Heart right ventricle (tissue), 16 donors: ENCODE data around the gene FPGS. TPM values are rescaled to one million over a fixed set of nuclear protein-coding genes. Genes with fewer than 3 reads are reported as not detected.

Experiments used
- ATAC-seq, 8 donors: fragments of 200-7000 bp; cut with Tn5 transposase; one replicate each; pipeline ENCODE4 v1.9.1; 2020; ENCODE audit warnings: mild to moderate bottlenecking in 8 of 8, moderate library complexity in 8 of 8, moderate number of reproducible peaks in 1 of 8
- DNase-seq, 2 donors: peaks; one replicate each; pipeline ENCODE4 v3.0.0-alpha.2; 2020
- H3K27ac ChIP-seq, 10 donors: fragments of 200-600 bp; sonication (generic) in 2 of 10; one replicate each; pipeline versions ENCODE4 v1.5.0 to v1.8.0; 2020 to 2022; ENCODE audit warnings: mild to moderate bottlenecking in 3 of 10
- H3K27me3 ChIP-seq, 7 donors: fragments of 200-600 bp; one replicate each; pipeline ENCODE4 v1.8.0; 2021 to 2022; ENCODE audit warnings: mild to moderate bottlenecking in 2 of 7
- H3K36me3 ChIP-seq, 9 donors: fragments of 200-600 bp; sonication (generic) in 1 of 9; one replicate each; pipeline versions ENCODE4 v1.5.0 to v1.8.0; 2020 to 2022; ENCODE audit warnings: mild to moderate bottlenecking in 2 of 9
- H3K4me1 ChIP-seq, 9 donors: fragments of 200-600 bp; sonication (generic) in 1 of 9; one replicate each; pipeline versions ENCODE4 v1.5.0 to v1.8.0; 2020 to 2022; ENCODE audit warnings: mild to moderate bottlenecking in 4 of 9
- H3K4me3 ChIP-seq, 10 donors: fragments of 200-600 bp; sonication (generic) in 2 of 10; one replicate each; pipeline versions ENCODE4 v1.5.0 to v1.8.0; 2020 to 2022; ENCODE audit warnings: mild to moderate bottlenecking in 7 of 10, moderate library complexity in 2 of 10
- H3K9me3 ChIP-seq, 11 donors: fragments of 200-600 bp in 10 of 11; sonication (generic) in 2 of 11; one replicate each; pipeline versions ENCODE4 v1.5.0 to v1.8.0; 2013 to 2022; ENCODE audit warnings: mild to moderate bottlenecking in 2 of 11, control low read depth in 1 of 11, moderate library complexity in 1 of 11
- WGBS, 2 donors: extraction: QIAGEN DNeasy Blood & Tissue Kit; methylation state at CpG; one replicate each; pipeline ENCODE4 v1.1.7; 2013; ENCODE audit warnings: inconsistent platforms in 1 of 2; 5-methylcytosine and 5-hydroxymethylcytosine counted together
- intact Hi-C, 10 donors: fragments of 100-400 bp; cut with DNase I; formaldehyde crosslinking; loops; one replicate each; pipeline versions ENCODE4 v1.11.1 to v1.14.2; 2022
- polyA plus RNA-seq, 2 donors: library from polyadenylated mRNA; stranded (reverse); fragments of 200-250 nt; gene quantifications; one replicate each; pipeline ENCODE4 v1.2.3, GENCODE V29; 2013
- total RNA-seq, 10 donors: library from RNA; stranded (reverse); fragmentation: NEBNext Ultra II Directional in 3 of 10; extraction: Animal tissue kit (Norgen Biotek cat#: 25700) in 3 of 10; gene quantifications; one replicate each; pipeline versions ENCODE4 v1.2.1 to v1.2.4, GENCODE V29; 2021 to 2023
- TF ChIP-seq, protein P1 (sequence below), 9 donors: fragments of 200-600 bp; sonication (generic) in 2 of 9; IDR thresholded peaks; one replicate each; pipeline versions ENCODE4 v1.5.0 to v1.8.0; 2021 to 2022; ENCODE audit warnings: antibody characterized with exemption in 9 of 9, mild to moderate bottlenecking in 5 of 9, moderate library complexity in 1 of 9
- donor health status: Arrhythmogenic right ventricular cardiomyopathy.
- donor health status: ischemic (EF 13 %, LVEDD 7.1; RV severe dilation, severe dysfunction).
- donor health status: healthy with polysubstance abuse.
- donor health status: DM: no; HTN: yes; CAD: no.
- donor health status: DM: no; HTN: no; CAD: no.
- donor health status: ischemic (EF 25% LVEDD 6.9; RV normal size, moderate dysfunction).
- donor health status: ischemic (EF 25% LVEDD 5.7; RV mildly dilated, moderate dysfunction).
- donor health status: healthy.
- donor health status: DM: yes; HTN: yes; CAD: no.
- donor health status: Ischemic cardiomyopathy.
- donor health status: ischemic (EF 35%, LVEDD 5.7; RV mildly dilated, moderate dysfunction).
- donor health status: nonischemic (EF 11% LVEDD 7.7; RV severe dilation, severe dysfunction).
- donor health status: DM: yes; HTN: yes; CAD: no.
- donor health status: PGD.
- donor health status: ischemic (EF 29% LVEDD 5.4; RV normal size, mild dysfunction).
- donor health status: nonischemic (EF 23%, LVEDD 6.1; RV moderate dilation, normal function).

FPGS gene
- total and polyA plus RNA-seq, 12 donors = 40.2 to 58.5 (median 46.0) TPM

DNA sequence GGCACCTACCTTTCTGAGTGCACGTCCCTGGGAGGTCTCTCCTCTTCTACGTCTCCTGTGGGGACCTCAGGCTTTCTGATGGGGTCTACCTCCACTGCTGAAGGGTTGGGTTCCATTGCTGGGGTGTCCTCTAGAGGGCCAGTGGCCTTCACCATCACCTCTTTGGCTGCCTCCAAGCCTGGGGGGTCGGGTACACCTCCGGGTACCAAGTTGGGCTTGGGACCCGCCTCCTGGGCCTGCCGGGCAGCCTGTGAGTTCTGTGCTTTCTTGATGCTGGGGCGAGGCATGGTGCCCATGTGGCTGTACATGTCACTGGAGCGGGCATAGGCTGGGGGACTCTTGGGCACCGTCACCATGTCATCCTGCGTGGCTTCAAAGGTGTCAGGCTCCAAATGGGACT, 28.7 kb upstream of the FPGS start:
- peaks cover 3 to 59% (median 23%) of the 10 kb centered on the region in 9 donors for H3K4me1 ChIP-seq
- no peak for ATAC-seq
- H3K27ac ChIP-seq = no peak overlapping the region
- H3K36me3 ChIP-seq = peaks cover 0 to 18% (median 0%) of the 10 kb centered on the region in 9 donors
- 92 to 93% methylated on average over 10 of the region's 10 CpGs for WGBS, 2 donors
- no peaks in the 10 kb centered on the region for H3K9me3 ChIP-seq
- intact Hi-C loops = no loop called here
- DNase-seq = no peak
- TF ChIP-seq, protein P1, sequence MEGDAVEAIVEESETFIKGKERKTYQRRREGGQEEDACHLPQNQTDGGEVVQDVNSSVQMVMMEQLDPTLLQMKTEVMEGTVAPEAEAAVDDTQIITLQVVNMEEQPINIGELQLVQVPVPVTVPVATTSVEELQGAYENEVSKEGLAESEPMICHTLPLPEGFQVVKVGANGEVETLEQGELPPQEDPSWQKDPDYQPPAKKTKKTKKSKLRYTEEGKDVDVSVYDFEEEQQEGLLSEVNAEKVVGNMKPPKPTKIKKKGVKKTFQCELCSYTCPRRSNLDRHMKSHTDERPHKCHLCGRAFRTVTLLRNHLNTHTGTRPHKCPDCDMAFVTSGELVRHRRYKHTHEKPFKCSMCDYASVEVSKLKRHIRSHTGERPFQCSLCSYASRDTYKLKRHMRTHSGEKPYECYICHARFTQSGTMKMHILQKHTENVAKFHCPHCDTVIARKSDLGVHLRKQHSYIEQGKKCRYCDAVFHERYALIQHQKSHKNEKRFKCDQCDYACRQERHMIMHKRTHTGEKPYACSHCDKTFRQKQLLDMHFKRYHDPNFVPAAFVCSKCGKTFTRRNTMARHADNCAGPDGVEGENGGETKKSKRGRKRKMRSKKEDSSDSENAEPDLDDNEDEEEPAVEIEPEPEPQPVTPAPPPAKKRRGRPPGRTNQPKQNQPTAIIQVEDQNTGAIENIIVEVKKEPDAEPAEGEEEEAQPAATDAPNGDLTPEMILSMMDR (IDR thresholded peaks at IDR 0.05) = no peak
- H3K27me3 ChIP-seq = no peaks in the 10 kb centered on the region
- H3K4me3 ChIP-seq = no peak overlapping the region

DNA sequence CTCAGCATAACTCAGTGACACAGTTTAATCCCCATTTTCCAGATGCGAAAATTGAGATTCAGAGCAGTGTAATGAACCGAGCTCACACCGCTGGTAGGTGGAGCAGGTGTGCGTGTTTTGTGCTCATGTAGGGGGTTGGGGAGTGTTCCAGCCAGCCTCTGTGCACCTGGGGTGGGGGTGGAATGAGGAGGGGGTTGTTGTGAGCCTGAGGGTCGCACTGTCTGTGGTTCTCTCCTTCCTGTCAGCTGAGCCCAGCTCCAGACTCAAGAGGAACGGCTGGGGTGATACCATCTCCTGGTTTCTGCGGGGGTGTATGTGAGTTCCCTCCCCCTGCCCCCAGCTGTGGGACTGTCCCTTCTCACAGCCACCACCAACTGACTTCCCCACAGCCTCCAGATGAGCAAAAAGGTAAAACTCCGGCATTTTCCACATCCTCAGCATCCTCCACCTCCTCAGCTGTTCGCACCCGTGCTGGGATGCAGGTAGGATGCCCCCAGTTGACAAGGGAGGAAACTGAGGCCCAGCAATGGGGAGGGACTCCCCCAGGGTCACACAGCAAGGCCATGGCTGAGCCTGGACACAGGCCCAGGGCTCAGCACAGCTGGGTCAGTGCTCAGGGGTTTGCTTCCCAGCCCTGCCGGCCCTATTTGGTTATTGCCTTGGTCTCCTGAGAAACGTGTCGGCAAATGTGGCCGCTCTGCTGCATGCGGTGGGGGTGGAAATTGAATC, 26.3 kb upstream of the FPGS start:
- 63 to 68% methylated on average over 15 of the region's 15 CpGs for WGBS, 2 donors
- intact Hi-C loops = no loop called here
- peak in 3 of 8 donors; percentile 16 to 30 (median 23) for ATAC-seq
- DNase-seq = no peak
- H3K27ac ChIP-seq = peak overlapping the region in 6 of 10 donors; percentile 10 to 98 (median 66)
- H3K9me3 ChIP-seq = no peaks in the 10 kb centered on the region
- peaks cover 0 to 18% (median 0%) of the 10 kb centered on the region in 9 donors for H3K36me3 ChIP-seq
- TF ChIP-seq, protein P1 (IDR thresholded peaks at IDR 0.05) = no peak
- H3K27me3 ChIP-seq = no peaks in the 10 kb centered on the region
- peak overlapping the region in 8 of 10 donors; percentile 21 to 57 (median 44) for H3K4me3 ChIP-seq
- peaks cover 3 to 63% (median 26%) of the 10 kb centered on the region in 9 donors for H3K4me1 ChIP-seq

DNA sequence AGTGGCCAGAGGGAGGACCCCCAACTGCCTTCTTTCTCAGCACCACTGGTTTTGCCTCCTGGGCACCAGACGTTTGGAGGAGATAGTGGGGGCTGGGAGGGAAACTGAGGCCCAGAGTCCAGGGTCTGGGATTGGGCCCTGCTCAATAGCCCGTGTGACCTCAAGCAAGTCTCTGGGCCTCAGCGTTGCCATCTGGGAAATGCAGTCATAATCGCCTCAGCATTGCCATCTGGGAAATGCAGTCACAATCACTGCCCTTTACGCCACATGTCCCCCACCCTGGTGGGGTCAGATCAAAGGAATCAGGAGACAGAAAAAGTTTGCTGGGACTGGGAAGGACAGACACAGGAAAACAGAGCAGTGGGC, 25.8 kb upstream of the FPGS start:
- 66 to 69% methylated on average over 5 of the region's 5 CpGs for WGBS, 2 donors
- Histone ChIP-seq H3K4me1 (peaks cover 3 to 63% (median 22%) of the 10 kb centered on the region in 9 donors), H3K27ac (peak overlapping the region in 6 of 10 donors; percentile 16 to 98 (median 78)), H3K4me3 (peak overlapping the region in 9 of 10 donors; percentile 16 to 57 (median 43)), H3K36me3 (peaks cover 0 to 18% (median 0%) of the 10 kb centered on the region in 9 donors), H3K27me3 (no peaks in the 10 kb centered on the region), H3K9me3 (no peaks in the 10 kb centered on the region)
- TF ChIP-seq, protein P1 (IDR thresholded peaks at IDR 0.05) = no peak
- ATAC-seq (no peak), DNase-seq (no peak)
- intact Hi-C loops = no loop called here

DNA sequence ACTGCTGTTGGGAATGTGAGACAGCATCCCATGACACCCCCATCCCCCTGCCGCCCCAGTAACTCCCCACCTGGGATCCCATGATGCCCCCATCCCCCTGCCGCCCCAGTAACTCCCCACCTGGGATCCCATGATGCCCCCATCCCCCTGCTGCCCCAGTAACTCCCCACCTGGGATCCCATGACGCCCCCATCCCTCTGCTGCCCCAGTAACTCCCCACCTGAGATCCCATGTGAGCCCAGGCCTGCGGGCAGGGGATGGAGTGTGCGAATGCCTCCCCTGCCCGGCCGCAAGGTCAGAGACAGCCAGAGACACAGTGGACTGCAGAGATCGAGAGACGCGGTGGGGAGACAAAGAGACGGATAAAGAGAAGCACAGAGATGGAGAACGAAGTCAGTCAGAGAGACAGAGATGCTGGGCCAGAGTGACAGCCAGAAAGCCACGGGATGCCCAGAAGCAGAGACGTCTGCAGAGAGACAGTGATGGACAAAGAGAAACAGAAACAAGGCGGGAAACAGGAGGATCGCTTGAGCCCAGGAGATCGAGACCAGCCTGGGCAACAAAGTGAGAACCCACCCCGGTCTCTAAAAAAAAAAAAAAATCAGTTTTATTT, 25.2 kb upstream of the FPGS start:
- Histone ChIP-seq H3K27me3 (no peaks in the 10 kb centered on the region), H3K9me3 (no peaks in the 10 kb centered on the region), H3K4me1 (peaks cover 3 to 68% (median 22%) of the 10 kb centered on the region in 9 donors), H3K27ac (peak overlapping the region in 7 of 10 donors; percentile 74 to 98 (median 82)), H3K4me3 (peak overlapping the region; percentile 3 to 57 (median 40)), H3K36me3 (peaks cover 0 to 18% (median 0%) of the 10 kb centered on the region in 9 donors)
- TF ChIP-seq, protein P1 (IDR thresholded peaks at IDR 0.05) = no peak
- WGBS, 2 donors = 71 to 75% methylated on average over 18 of the region's 18 CpGs
- intact Hi-C loops = no loop called here
- DNase-seq = no peak
- ATAC-seq = no peak
